Osteoblast (primary cell): ENCODE data around the gene ILDR1. TPM values are rescaled to one million over a fixed set of nuclear protein-coding genes. Genes with fewer than 3 reads are reported as not detected.

Experiments used
- DNase-seq: peaks from one replicate; pipeline ENCODE4 v3.0.0; 2011; ENCODE audit warnings: low spot score, mixed read lengths; ENCODE audit not compliant: insufficient read length; ENCODE audit errors: missing footprints
- H2AFZ ChIP-seq: 2 replicates; pipeline ENCODE4 v1.6.0; 2011; ENCODE audit warnings: mild to moderate bottlenecking, low read length
- H3K27ac ChIP-seq: 2 replicates; pipeline ENCODE4 v1.5.1; 2011; ENCODE audit warnings: mild to moderate bottlenecking, low read depth, low read length, moderate library complexity
- H3K27me3 ChIP-seq: 2 replicates; pipeline ENCODE4 v1.6.0; 2012; ENCODE audit warnings: mild to moderate bottlenecking, control low read depth, inconsistent platforms, low read length, moderate library complexity; ENCODE audit not compliant: insufficient read depth
- H3K36me3 ChIP-seq: 2 replicates; pipeline ENCODE4 v1.5.1; 2011; ENCODE audit warnings: mild to moderate bottlenecking, low read length, control low read depth, moderate library complexity; ENCODE audit not compliant: insufficient read depth
- H3K4me1 ChIP-seq: 2 replicates; pipeline ENCODE4 v1.5.1; 2011; ENCODE audit warnings: mild to moderate bottlenecking, low read length, control low read depth, moderate library complexity; ENCODE audit not compliant: insufficient read depth
- H3K4me2 ChIP-seq: 2 replicates; pipeline ENCODE4 v1.6.0; 2011; ENCODE audit warnings: mild to moderate bottlenecking, low read length; ENCODE audit not compliant: insufficient read depth
- H3K4me3 ChIP-seq: fragments of 200-600 bp; sonication (generic); 3 replicates; pipeline ENCODE4 v1.5.1; 2012; ENCODE audit warnings: mild to moderate bottlenecking, low read length, inconsistent platforms; ENCODE audit not compliant: insufficient read depth
- H3K79me2 ChIP-seq: 2 replicates; pipeline ENCODE4 v1.6.0; 2012; ENCODE audit warnings: mild to moderate bottlenecking, low read length, control low read depth, inconsistent platforms; ENCODE audit not compliant: insufficient read depth
- H3K9me3 ChIP-seq: 2 replicates; pipeline ENCODE4 v1.5.1; 2011; ENCODE audit warnings: low read depth, low read length, control low read depth
- H4K20me1 ChIP-seq: 2 replicates; pipeline ENCODE4 v1.6.0; 2012; ENCODE audit warnings: mild to moderate bottlenecking, low read length, control low read depth; ENCODE audit not compliant: insufficient read depth
- CTCF ChIP-seq: IDR thresholded peaks from 2 replicates; pipeline ENCODE4 v1.5.1; 2011; ENCODE audit warnings: mild to moderate bottlenecking, low read depth, low read length, moderate library complexity; ENCODE audit errors: extremely low read depth
- total RNA-seq: library from RNA; depleted of rRNA; stranded (reverse); fragments of >200 nt; gene quantifications from 2 replicates; pipeline ENCODE4 v1.2.3, GENCODE V29; 2012

The ILDR1 gene
- total RNA-seq, 1 donor, result not detected

- Histone ChIP-seq H3K36me3 (no peaks in the 10 kb centered on the region), H3K27ac (no peak overlapping the region), H3K4me3 (no peak overlapping the region), H3K4me1 (no peaks in the 10 kb centered on the region), H3K27me3 (peaks cover 11% of the 10 kb centered on the region), H3K79me2 (no peaks in the 10 kb centered on the region), H3K9me3 (no peaks in the 10 kb centered on the region), H4K20me1 (no peaks in the 10 kb centered on the region), H3K4me2 (no peak overlapping the region), H2AFZ (no peak overlapping the region)
- no peak for DNase-seq
- no peak for TF ChIP-seq CTCF
These were observed 2.6 kb downstream of the ILDR1 start for GRCh38 chr3:122019493-122019892.

GRCh38 chr3:122014741-122015140, 7.3 kb downstream of the ILDR1 start:
- Histone ChIP-seq H4K20me1 (no peaks in the 10 kb centered on the region), H3K4me1 (no peaks in the 10 kb centered on the region), H3K9me3 (no peaks in the 10 kb centered on the region), H3K36me3 (no peaks in the 10 kb centered on the region), H3K79me2 (no peaks in the 10 kb centered on the region), H2AFZ (no peak overlapping the region), H3K27me3 (peaks cover 9% of the 10 kb centered on the region), H3K4me2 (no peak overlapping the region), H3K4me3 (no peak overlapping the region), H3K27ac (no peak overlapping the region)
- DNase-seq, result no peak
- no peak for TF ChIP-seq CTCF

- no peak for TF ChIP-seq CTCF
- H3K4me2 ChIP-seq, result no peak overlapping the region
- H3K79me2 ChIP-seq, result no peaks in the 10 kb centered on the region
- no peak for DNase-seq
- no peaks in the 10 kb centered on the region for H4K20me1 ChIP-seq
- H3K4me1 ChIP-seq, result no peaks in the 10 kb centered on the region
- H3K4me3 ChIP-seq, result no peak overlapping the region
- no peaks in the 10 kb centered on the region for H3K9me3 ChIP-seq
- no peak overlapping the region for H2AFZ ChIP-seq
- no peak overlapping the region for H3K27ac ChIP-seq
- no peaks in the 10 kb centered on the region for H3K36me3 ChIP-seq
- H3K27me3 ChIP-seq, result peaks cover 9% of the 10 kb centered on the region
These were observed 8.6 kb downstream of the ILDR1 start for GRCh38 chr3:122013448-122013925.

- TF ChIP-seq CTCF, result no peak
- Histone ChIP-seq H3K27ac (no peak overlapping the region), H3K4me2 (no peak overlapping the region), H3K4me3 (no peak overlapping the region), H2AFZ (no peak overlapping the region), H3K79me2 (no peaks in the 10 kb centered on the region), H3K27me3 (peaks cover 9% of the 10 kb centered on the region), H3K4me1 (no peaks in the 10 kb centered on the region), H3K9me3 (no peaks in the 10 kb centered on the region), H4K20me1 (no peaks in the 10 kb centered on the region), H3K36me3 (no peaks in the 10 kb centered on the region)
- no peak for DNase-seq
These were observed 9.2 kb downstream of the ILDR1 start for GRCh38 chr3:122012821-122013220.
